COR-L47 (cell line): Measurements from ENCODE around the gene NLRC5.
"Not testable (repeated sequence)": the region's sequence is repeated elsewhere in the genome, so short reads cannot be mapped to it uniquely, and the experiment has no call there.

Source experiments
- DNase-seq: peaks from one replicate; lab custom pipeline; 2025; lab: John Stamatoyannopoulos, UW

The NLRC5 gene

DNA sequence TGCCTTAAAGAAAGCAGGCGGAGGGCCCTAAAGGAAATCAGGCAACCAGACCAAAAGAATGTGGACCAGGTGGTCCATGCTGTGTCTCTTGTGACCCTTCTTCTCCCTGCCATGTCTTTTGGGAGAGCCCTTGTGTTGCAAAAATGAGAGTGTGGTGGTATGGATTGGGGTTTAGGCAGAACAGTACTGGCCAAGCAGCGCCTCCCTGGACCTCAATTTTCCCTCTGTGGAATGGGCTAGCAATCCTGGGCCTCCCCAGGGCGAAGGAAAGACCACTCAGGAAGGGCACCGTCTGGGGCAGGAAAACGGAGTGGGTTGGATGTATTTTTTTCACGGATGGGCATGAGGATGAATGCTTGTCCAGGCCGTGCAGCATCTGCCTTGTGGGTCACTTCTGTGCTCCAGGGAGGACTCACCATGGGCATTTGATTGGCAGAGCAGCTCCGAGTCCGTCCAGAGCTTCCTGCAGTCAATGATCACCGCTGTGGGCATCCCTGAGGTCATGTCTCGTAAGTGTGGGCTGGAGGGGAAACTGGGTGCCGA is 7.6 kb upstream of the NLRC5 start:
- no peak for DNase-seq

DNA sequence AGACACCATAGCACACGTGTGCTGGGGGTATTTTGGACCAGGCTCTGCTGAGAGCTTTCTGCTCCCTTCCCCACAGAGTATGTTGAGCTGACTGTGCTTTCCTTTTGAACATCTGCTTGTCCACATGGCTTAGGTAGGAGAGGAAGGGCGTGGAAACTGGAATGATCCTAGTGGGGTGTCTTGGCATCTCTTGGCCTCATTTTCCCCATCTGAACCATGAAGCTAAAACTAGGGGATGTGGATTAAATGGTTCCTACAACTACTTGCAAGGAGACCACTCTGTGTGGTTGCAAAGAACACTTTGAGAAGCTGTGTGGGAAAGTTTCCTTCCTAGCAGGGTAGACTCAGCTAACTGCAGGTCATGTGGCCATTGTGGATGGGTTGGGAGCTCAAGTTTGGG is 6.7 kb upstream of the NLRC5 start:
- no peak for DNase-seq

DNA sequence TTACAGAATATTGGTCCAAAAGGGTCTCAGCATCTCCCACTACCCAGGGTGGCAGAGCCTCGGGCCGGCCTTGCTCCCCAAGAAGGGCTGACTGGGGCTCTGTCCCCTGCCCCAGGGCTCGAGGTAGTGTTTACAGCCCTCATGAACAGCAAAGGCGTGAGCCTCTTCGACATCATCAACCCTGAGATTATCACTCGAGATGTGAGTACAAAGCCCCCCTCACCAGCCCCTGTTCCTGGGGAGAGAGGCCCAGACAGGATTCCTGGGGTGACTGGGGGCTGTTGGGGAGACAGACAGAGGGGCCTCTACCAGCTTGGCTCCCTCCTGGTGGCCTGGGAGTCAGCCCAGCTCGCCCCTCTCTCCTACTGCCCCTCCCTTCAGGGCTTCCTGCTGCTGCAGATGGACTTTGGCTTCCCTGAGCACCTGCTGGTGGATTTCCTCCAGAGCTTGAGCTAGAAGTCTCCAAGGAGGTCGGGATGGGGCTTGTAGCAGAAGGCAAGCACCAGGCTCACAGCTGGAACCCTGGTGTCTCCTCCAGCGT is 6.1 kb upstream of the NLRC5 start:
- DNase-seq = no peak

DNA sequence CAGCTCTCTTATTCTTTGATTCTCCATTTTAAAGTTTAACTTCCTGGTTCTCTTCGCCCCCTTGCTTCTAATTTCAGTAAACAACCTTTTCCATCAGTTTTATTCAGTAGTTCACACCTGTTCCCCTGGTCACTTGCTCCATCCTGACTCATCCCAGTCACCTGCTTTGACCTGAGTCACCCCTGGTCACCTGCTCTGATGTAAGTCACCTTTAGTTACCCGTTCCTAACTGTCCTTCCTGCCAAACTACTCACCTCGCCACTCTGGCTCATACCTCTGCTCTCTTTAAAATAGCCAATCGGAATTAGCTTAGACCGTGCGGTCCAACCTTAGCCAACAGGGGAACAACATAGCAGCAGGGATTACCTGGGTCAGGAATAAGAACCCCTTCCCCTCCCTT is 4.7 kb upstream of the NLRC5 start:
- DNase-seq = no peak

DNA sequence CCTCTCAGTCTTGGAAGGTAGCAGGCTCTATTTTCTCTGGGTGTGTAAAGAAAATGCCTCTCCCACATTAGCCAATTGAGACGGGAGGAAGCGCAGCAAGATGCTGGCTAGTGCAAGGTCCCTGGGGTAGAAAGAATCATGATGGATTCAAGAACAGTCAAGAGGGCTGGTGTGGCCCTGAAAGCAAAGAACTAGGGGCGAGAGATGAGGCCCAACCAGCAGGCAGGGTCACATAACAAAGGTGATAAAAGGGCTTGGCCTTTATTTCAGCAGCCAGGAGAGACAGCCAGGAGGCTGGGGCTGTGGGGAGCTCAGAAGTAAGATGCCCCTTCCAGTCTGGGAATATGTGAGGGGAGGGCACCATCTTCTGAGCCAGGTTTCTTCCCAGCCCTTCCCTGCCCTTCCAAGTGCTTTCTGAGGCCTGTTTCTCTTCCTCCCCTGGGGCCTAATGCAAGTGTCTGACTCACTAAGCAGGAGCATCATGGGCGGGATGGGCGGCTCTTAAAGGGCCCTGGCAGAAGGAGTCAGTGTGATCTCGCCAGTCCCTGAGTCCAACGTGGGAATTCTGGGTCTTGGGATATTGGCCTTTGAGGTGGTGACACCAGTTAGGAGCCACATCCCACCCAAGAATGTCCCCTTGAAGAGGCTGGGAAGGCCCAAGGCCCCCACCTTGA is 3.9 kb upstream of the NLRC5 start:
- no peak for DNase-seq

DNA sequence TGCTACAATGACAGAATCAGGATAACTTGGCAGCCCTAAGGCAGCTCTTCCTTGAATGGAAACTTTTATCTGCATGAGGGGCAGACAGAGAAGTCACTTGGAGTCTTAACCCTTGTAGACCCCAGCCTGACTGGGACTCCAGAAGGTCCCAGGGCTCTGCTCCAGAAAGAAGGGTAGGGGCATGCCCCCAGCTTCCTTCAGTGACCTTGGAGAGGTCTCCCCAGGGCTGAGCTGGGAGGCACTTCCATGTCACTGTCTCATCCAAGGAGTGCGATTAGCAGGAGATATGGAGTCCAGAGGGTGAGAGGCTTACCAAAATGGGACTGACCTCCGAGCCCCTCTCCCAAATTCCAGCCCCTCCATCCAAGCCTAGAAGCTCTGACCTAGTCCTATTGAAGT is 3.4 kb upstream of the NLRC5 start:
- DNase-seq = no peak

DNA sequence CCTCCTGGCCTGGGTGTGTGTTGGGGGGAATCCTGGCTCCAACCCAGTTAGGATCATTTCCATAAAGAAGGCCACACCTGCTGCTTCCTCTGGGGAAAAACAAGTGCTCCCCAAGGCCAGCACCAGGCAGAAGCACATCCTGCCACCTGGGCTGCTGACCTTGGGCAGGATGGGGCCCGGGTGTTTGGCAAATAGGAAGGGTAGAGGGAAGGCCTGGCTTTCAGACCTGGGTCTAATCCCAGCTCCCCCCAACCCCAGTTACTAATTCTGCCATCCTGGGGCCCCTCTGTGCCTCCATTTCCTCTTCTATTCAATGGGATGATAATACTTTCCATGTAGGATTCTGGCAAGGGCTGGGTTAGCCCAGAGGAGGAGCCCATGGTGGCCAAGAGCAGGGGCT is 3.0 kb upstream of the NLRC5 start:
- DNase-seq = no peak

DNA sequence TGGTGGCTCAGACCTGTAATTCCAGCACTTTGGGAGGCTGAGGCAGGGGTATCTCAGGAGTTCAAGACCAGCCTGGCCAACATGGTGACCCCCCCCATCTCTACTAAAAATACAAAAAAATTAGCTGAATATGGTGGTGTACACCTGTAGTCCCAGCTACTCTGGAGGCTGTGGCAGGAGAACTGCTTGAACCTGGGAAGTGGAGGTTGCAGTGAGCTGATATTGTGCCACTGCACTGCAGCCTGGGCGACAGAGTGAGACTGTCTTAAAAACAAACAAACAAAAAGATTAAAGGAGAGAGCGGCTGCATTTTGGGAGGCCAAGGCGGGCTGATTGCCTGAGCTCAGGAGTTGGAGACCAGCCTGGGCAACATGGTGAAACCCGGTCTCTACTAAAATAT is 2.4 kb upstream of the NLRC5 start:
- not testable (repeated sequence) for DNase-seq

DNA sequence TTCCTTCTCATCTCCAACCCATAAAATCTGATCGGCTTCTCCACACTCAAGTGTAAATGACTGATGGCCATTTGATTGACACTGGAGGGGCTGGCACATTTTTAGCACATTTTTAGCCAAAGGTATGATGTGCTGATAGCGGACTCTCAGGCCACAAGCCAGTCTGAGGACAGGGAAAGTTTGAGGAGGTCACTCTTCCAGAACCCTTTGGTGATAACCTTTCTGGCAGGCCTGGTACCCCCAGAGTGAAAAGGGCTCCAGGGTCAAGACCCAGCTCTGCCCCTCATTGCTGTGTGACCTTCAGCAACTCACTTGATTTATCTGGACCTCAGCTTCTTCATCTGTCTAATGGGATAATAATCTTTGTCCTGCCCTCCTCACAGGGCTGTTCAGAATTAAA is 1.7 kb upstream of the NLRC5 start:
- DNase-seq = no peak

DNA sequence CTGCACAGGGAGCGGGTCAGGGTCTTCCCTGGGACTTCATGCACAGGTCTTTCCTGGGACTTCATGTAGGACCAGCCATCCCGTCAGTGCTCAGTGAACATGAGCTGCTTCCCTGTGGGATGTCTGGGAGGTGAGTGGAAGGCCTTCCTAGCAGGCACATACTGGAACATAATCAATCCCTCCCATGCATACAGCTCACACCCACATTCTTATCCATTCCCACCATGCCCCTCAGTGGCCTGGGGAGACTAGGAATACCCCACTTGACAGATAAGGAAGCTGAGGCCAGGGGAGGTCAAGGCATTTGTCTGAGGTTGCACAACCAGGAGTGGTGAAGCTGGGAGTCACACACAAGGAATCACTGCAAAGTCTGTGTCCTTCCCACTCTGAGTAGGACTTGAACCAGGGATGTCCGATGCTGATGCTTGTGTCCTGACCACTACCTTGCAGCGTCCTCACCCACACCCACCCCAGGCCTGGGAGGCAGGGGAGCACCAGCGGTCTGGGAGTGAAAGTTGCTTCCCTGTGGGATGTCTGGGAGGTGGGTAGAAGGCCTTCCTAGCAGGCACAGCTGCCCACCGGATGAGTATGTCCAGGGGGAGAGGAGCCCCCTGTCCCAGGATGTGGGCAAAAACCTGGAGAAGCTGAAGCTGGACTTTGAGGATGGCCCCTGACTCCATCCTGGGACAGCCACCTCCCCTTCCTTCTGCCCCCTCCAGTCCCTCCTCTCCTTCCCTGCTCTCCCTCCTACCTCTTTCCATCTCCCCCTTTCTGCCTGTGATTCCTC is 1.0 kb upstream of the NLRC5 start:
- DNase-seq = no peak

DNA sequence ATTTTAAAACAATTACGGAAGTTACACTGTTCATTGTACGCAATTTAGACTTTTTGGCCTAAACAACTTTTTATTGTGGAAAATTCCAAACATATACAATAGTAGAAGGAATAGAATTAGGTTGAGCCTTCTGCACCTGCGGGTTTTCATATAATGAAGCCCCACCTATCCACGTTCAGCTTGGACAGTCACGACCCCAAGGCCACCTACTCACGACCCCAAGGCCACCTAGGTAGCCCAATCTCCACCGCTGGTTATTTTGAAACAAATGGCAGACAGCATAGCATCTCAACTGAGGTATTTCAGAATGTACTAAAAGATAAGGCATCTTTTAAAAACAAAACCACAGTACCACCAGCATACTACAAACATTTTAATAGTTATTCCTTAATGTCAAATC is 631 bp downstream of the NLRC5 start:
- no peak for DNase-seq

DNA sequence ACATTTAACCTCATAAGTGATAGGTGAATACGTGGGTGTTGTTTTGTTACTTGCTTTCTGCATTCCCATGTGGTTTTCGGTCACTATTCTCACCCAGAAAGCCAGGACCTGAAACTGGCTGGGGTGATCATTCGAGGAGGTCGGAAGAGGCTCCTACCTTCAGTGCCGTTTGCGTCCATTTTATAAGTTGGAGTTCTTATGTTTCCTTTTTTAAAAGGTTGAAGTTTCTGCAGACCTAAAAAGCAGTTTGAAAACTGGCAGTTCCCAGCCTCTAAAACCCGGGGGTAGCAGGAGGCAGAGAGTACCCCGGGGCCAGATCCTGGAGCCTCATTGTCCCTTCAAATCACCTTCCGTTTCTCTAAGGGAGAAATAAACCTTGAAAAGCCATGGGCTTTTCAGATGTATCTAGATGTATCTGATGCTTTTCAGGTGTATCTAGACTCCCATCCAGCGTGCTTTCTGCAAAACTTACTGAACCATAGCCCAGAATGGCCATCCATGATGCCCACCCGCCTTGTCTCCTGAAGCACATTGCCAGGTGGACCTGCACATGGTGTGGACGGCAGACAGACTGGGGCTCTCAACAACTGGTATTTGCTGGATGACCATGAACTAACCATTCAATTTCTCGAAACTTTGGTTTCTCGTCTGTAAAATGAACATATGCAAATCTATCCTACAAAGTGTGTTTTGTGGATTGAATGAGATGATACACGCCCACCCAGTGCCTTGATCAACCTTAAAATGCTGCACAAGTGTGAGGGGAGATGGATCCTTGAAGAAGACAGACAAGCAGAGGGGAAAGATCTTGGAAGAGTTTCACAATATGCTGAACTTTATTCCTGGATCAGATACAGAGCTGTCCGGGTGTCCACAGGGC is 1.3 kb downstream of the NLRC5 start:
- DNase-seq = no peak

DNA sequence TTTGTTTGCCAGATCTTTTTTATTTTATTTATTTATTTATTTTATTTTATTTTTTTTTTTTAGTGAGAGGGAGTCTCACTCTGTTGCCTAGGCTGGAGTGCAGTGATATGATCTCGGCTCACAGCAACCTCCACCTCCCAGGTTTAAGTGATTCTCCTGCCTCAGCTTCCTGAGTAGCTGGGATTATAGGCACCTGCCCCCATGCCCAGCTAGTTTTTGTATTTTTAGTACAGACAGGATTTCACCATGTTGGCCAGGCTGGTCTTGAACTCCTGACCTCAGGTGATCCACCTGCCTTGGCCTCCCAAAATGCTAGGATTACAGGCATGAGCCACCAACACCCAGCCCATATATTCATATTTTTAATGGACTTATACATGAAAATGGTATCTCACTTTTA is 3.1 kb downstream of the NLRC5 start:
- not testable (repeated sequence) for DNase-seq

DNA sequence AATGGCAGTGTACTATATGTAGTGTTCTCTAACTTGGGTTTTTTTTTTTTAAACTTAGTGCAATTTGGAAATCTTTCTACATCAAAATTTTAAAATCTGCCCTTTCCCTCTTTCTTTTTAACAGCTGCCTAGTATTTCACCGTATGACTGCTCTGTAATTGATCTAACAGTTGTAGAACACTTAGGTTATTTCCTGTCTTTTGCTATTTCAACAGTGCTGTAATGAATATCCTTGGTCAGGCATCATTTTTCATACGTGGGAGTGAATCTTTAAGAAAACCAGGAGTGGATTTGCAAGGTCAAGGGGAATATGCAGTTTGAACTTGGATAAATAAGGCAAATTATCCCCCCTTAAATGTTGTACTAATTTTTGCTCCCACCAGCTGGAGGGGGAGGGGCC is 3.8 kb downstream of the NLRC5 start:
- no peak for DNase-seq

DNA sequence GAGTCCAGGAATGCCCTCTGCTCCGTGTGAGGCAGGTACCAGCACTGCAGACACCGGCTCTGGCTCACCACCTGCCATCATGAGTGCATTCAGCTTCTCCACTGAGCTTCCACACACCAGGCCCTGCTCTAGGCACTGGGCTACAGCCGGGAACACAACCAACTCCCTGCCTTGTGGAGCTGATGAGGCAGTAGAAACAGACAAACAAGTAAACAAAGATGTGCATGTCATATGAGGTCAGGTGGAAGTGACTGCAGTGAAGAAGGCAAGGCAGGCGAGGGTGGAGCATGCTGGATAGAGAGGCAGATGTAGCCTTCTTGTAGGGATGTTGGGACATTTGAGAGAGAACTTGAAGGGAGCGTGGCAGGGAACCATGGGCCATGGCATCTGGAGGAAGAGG is 5.0 kb downstream of the NLRC5 start:
- no peak for DNase-seq

DNA sequence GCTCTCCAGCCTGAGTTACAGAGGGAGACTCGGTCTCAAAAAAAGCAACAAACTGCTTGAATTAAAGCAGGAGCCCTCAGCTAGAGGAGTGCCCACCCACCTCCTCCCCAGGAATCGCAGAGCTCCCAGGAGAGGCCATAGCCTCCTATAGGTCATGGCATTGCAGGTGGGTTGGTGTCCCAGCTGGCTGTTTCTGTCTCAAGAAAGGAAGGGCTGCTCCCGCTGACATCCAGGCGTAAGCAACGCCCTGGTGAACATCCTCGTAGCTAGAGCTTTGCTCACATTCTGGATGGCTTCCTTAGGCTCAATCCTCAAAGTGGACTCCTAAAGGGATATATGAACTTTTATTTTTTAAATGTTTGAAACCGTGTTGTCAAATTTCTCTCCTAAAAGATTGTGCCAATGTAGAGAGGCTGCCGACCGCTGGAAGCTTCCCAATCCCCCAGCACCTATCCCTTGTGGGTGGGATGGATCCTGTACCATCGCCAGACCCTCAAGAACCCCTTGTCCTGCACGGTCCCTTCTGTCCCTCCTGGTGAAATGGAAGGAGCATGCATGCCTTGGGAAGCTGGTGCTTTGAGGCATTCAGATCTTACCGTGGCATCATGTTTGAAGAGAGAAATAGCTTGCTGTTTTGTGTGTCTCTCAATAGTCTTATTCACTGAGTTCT is 5.9 kb downstream of the NLRC5 start:
- DNase-seq = no peak

DNA sequence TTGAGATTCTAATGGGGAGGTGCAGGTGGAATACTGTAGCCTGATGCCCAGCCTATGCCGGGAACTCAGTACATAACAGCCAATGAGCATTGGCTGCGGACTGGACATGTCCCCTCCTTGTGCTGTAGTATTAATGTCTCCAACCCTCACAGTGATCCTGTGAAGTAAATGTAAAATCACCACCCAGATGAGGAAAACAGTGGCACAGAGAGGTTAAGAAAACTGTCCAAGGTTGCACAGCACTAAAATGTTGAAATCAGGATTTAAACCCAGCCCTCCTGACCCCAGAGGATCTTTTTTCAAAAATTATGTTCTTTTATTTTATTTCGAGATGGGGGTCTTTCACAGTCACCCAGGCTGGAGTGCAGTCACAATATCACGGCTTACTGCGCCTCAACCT is 7.9 kb downstream of the NLRC5 start:
- no peak for DNase-seq

DNA sequence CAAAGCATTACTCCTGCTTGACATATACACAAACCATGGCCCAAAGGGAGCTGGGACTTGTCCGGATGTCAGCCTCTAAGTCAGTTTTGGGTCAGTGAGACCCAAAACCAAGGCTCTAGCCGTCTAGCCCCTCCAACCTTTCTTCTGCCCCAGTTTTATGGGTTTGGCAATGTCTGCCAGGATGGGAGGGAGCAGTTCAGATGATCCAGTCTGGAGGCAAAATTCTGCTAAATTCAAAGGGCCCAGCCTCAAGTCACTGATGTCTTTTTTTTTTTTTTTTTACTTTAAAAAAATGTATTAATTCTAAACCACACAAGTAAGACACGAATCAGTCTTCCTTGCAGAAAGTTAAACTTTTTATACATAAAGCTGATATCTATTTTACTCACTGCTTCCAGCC is 8.6 kb downstream of the NLRC5 start:
- no peak for DNase-seq

DNA sequence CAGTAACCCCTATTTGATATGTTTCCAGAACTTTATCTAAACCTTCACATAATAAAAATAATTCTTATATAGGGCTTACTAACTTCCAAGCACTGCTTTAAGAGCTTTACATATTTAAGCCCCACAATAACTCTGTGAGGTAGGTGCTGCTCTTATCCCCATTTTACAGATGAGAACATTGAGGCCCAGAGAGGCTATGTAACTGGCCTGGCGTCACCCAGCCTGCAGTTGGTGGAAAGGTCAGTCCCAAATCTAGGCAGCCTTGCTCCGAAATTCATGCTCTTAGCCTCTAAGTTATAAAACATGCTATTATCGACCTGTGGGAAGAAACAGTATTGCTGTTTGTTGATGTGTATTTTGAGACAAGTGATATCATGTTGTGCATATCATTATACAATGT is 9.0 kb downstream of the NLRC5 start:
- no peak for DNase-seq

DNA sequence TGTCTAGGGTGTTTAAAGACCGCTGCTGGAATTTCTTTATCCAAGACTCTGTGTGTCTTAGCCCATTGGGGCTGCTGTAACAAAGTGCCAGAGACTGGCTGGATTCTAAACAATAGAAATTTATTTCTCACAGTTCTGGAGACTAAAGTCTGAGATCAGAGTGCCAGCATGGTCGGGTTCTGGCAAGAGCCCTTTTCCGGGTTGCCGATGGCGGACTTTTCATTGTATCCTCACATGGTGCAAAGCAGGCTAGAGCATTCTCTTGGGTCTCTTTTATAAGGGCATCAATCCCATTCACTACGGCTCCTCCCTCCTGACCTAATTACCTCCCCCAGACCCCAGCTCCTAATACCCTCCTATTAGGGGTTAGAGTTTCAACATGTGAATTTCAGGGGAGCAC is 9.5 kb downstream of the NLRC5 start:
- no peak for DNase-seq

DNA sequence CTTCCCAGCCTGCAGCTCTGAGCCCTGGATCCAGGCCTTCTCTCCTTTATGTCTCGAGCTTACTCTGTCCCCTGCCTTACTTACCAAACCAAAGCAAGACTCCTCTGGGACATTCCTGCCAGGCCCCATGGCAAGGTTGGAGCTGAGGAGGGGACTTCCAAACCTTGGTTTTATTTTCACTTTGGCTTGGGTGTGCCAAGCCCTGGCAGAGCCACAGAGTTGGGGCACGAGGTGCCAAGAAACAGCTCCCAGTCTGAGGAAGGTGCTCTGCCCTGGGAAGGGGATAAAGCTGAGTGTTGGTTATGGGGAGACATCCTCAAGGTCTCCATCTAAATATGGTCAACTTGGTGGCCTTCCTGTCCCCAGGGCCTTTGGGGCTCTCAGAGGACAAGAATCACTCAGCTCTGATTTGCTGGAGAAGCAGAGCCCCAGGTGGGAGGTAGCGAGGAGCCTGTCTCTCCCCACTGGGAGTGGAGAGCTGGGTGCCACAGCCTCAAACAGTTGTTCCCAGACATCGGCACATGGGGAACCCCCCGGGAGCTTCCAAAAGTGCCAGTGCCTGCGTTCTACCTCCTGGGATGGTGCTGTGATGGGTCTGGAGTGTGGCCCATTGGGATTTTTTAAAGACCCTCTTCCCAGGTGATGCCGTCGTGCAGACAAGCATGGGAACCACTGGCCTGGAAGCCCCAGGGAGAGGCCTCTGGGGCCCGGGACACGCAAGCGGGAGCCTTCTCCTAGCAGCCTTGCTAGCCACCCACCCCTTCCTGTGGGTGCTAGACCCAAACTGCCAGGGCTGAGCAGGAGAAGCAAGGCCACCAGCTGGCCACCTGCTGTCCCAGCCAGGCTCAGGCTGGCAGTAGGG is 10.3 kb downstream of the NLRC5 start:
- DNase-seq = no peak
